ENCODE results near the gene PHF2.
A peak's percentile ranks its signal among the peaks of the same experiment; 100 is the strongest.

Gene PHF2

DNA sequence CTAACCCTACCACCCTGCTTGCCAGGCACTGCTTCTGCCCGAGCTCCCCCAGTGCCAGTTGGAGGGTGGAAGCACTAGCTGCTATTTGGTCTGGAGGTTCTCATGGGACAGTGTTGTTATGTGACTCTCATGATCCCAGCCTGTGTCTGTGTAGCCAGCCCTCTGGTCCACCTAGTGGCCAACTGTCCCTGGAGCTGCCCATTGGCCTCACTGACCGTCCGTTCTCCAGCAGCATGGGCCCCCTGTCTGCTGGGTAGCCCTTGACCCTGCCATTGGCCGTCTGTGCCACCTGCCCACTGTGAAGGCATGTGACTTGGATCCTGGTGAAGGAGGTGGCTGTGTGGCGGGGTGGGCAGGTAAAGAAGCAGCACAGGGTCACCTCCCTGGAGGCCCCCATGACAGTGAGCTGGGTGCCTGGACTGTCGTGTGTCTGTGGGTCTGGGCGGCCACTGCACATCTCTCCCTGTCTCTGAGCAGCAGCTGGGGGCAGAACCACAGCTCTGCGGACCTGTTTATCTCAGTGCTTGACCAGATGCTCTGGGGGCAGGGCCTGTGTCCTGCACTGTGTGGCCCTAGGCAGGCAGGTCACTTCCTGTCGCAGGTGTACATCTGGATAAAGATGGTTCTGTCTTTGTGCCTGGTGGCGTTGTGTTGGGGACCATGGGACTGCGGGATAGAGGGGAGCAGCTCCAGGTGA, 11.4 kb downstream of the PHF2 start:
- no peak for DNase-seq

DNA sequence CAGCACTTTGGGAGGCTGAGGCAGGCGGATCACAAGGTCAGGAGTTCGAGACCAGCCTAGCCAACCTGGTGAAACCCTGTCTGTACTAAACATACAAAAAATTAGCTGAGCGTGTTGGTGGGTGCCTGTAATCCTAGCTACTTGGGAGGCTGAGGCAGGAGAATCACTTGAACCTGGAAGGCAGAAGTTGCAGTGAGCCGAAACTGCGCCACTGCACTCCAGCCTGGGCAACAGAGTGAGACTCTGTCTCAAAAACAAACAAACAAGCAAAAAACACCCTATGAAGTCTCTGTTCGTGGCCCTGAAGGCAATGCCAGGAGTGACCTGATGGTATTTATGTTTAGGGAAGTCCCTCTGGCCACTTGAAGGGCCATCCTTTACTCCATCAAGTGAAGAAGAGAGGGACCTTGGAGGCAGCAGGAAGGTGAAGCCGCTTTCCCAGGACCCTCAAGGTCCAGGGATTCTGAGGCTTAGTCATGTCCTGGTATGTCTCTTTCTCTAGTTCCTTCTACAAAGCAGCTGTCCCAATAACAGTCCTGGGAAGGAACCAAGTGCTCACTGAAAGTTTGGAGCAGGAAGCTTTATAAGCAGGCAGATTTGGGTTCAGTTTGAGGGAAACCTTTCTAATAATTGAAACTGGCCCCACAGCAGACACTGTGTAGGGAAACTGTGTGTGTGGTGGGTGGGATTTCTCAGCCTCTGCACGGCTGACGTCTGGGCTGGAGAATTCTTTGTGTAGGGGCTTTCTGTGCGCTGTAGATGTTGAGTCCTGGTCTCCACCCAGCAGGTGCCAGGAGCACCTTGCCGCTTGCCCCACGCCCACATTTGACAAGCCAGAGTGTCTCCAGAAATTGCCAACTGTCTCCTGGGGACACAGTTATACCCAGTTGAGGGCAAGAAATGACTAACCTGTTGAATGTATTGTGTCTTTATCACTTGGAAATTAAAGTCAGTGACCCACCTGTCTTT, 12.5 kb downstream of the PHF2 start:
- DNase-seq = no peak

DNA sequence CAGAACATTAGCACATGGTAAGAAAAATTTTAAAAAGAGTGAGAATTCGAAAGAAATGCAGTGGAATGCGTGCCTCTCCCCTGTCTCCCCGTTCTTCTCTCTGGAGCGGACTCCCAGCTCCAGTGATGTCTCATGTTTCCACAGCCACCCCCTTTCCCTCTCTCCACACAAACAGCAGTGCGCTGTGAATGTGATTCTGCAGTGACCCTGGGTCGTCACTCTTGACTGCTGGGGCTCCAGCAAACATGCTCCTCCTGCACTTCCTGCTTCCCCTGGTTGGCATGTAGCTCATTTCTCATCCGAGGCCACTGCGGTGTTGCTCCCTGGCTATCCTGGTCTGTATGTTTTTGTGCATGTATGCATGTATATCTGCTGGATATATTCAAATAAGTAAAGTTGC, 13.3 kb downstream of the PHF2 start:
- DNase-seq = peak; percentile 43

DNA sequence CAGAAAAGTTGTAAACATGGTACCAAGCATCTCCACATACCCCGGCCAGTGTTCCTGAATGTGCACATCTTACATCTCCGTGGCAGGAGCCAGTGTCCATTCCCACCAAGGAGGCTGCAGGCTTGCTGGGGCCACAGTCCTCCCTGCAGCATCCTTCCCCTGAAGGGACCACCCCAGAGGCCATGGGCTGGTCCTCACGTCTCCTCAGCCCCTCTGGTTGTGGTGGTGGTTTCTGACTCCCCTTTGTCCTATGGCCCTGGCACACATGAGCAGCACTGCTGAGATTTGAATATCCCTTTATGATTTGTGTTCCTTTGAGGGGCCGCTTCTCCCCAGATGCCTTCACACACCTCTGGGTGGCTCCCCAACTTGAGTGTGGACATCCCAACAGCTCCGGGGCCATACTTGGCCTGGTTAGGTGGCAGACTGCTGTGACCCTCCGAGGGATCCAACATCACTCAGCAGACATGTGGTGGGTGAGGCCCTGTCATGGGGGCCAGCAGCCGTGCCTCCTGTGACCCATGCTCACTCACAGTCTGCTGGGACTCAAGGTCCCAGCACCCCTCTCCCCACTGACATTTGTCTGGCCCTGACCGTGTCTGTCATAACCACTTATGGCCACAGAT, 14.3 kb downstream of the PHF2 start:
- no peak for DNase-seq

GRCh38 chr9:93591301-93592007, 15.1 kb downstream of the PHF2 start:
- no peak for DNase-seq

DNA sequence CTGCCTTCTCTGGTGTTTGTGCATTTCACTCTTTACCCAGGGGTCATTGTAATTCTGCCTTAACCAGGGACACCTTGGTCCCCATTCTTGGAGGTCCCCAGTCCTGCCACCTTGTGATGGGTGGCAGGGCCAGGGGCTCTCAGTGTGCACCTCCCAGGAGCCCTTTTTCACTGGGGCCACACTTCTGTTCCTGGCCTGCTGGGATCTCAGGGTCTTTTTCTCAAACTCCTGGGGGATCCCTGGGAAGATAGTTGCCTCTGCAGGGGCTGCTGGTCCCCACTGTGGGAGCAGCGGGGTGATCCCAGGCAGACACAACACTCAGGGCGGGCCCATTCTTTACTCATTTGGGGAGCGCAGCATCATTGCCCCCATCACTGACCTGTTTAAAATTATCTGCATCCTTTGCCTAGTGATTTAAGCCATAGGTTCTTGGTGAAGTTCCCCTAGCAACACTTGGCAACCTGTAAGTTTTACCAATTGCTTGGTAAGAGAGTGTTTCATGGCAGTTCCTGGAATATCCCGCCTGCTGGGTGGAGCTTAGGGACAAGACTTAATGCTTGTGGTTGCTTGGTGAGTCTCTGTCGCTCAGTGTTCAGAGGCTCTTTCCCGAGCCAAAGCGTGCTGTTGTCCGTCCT, 15.7 kb downstream of the PHF2 start:
- no peak for DNase-seq

- DNase-seq = peak; percentile 72
Observed at GRCh38 chr9:93592643-93593021, 16.2 kb downstream of the PHF2 start.

- no peak for DNase-seq
Observed at GRCh38 chr9:93593144-93593658, 16.8 kb downstream of the PHF2 start.

- DNase-seq = no peak
Observed at GRCh38 chr9:93594041-93594756, 17.8 kb downstream of the PHF2 start.

DNA sequence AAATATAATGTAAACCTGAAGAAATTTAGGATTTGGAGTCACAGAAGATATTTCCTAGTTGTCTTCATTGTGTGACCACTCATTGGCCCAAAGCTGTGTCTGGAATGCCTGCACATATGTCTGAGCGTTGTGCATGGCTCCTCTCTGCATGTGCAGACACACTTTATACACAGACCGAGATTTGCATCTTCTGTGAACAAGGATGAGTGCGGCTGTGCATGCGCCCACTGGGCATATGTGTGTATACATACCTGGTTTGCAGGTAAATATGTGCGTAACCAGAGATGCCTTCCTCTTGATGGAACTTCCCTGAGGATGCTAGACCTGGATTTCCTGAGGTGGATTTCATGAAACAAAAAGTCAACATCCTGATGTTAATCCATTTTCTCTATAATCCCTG, 19.1 kb downstream of the PHF2 start:
- DNase-seq = no peak

- no peak for DNase-seq
Observed at GRCh38 chr9:93595861-93596365, 19.5 kb downstream of the PHF2 start.

- no peak for DNase-seq
Observed at GRCh38 chr9:93596399-93596798, 20.0 kb downstream of the PHF2 start.

DNA sequence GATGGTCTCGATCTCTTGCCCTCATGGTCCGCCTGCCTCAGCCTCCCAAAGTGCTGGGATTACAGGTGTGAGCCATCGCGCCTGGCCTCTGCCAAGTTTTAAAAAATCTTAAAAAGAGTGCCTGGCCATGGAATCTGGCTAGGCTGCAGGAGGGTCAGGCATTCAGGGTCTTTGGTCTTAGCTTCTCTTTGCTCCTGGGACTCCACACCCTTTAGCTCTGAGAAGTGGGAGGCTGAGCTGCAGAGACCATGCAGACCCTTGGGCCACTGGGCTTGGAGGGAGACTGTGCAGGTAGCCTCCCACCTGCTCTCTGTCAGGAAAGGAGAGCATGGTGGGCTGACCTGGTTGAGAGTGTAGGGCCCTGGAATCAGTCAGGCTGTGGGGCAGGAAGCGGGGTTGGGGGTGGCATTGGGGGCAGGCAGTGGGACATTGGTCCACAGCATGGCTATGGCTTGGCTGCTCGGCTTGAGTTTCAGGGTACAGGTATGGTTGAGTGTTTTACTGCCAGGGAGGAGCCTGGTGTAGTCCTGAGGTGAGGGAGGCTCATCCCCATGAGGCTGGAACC, 20.8 kb downstream of the PHF2 start:
- DNase-seq = no peak

- no peak for DNase-seq
Observed at GRCh38 chr9:93597871-93598646, 21.7 kb downstream of the PHF2 start.

GRCh38 chr9:93598647-93599241, 22.4 kb downstream of the PHF2 start:
- no peak for DNase-seq

DNA sequence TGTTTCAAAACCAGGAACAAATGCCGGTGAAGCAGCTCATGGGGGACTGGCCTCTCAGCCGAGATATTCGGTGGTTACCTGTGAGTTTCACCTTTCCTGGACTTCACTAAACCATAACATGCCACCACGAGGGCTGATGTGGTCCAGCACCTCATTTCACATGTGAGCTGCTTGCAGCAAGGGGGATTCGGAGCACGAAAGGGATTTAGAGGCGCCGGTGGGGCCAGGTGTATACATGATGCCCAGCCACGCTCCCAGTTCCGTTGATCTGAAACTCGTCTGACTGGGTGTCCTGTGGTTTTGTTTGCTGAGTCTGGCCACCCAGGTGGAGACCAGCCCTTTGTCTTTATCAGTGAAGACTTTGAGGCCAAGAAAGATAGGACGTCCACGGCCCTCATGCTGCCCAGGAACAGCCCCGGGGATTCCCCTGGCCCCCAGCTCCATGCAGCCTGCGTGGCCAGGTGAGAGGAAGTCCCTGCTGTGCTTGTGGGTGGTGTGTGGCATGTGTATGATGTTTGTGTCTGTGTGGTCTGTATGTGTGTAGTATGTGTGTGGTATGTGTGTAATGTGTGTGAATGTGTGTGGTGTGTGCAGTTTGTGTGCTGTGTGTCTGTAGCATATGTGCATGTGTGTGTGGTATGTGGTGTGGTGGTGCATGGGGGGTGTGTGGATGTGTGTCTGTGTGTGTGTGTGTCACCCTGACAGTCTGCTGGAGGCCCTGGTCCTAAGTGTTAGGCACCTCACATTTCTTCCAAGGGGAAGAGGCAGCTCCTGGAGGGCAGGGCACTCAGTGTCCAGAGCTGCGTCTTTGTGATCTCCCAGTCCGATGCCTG, 23.4 kb downstream of the PHF2 start:
- DNase-seq = no peak

- peak; percentile 91 for DNase-seq
Observed at GRCh38 chr9:93600504-93600903, 24.1 kb downstream of the PHF2 start.

- DNase-seq = no peak
Observed at GRCh38 chr9:93601063-93601462, 24.7 kb downstream of the PHF2 start.

GRCh38 chr9:93601666-93602065, 25.3 kb downstream of the PHF2 start:
- DNase-seq = no peak

All from NCI-H510A (cell line).